ENCODE measurements around the gene TNXB. TPM values are rescaled to one million over a fixed set of nuclear protein-coding genes. Genes with fewer than 3 reads are reported as not detected.

TNXB gene
- total and polyA plus RNA-seq, 3 experiments from 2014 or later = 2.5 to 4.9 TPM; not detected in 1

DNA sequence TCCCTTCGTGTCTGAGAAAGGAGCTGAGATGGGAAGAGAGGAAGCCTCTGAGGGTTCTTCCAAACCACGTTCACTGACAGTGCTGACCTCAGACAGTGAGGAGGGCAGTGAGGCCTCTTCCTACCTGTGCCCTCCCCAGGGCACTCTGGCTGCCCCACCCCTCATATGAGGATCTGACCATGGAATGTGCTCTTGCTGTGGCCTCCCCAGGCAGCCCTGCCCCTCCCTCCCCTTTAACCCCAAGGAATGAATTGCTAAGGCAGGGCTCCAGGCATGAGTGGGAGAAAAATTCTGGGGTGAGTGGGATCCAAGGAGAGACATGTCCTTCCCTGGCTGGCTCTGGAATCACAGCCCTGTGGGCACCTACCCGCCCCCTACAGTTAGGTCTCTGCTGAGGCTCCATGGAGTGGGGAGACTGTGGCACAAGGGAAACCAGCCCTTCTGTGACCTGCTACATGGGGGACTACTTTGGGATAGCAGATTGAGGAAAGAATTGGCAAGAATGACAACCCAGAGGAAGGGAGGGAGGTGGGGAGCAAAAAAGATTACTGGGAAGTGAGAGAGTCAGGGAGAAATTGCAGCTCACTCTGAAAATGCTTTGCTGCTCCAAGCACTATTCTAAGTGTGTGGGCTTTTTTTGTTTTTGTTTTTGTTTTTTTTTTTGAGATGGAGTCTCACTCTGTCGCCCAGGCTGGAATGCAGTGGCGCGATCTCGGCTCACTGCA, 29.4 kb downstream of the TNXB start:
- Histone ChIP-seq H3K4me1 (ENCODE audit: insufficient read depth, low read length) (no peaks in the 10 kb centered on the region), H3K27ac (ENCODE audit: low read depth, low read length) (no peak overlapping the region), H3K27me3 (ENCODE audit: insufficient read depth, low read length, poor library complexity, severe bottlenecking) (no peaks in the 10 kb centered on the region), H3K4me3 (ENCODE audit: low read length) (no peak overlapping the region), H3K36me3 (ENCODE audit: insufficient read depth, low read length) (no peaks in the 10 kb centered on the region), H3K9me3 (ENCODE audit: low read length) (no peaks in the 10 kb centered on the region)
- Mint-ChIP-seq H3K4me3 (no peak overlapping the region), H3K27me3 (peaks cover 6 to 28% of the 10 kb centered on the region in 2 donors), H3K9me3 (no peaks in the 10 kb centered on the region), H3K27ac (no peak overlapping the region), H3K4me1 (no peaks in the 10 kb centered on the region), H3K36me3 (peaks cover 0 to 5% (median 0%) of the 10 kb centered on the region in 3 donors)
- CTCF ChIA-PET = no interaction called here
- no peak for DNase-seq
- POLR2A ChIA-PET = no interaction called here

DNA sequence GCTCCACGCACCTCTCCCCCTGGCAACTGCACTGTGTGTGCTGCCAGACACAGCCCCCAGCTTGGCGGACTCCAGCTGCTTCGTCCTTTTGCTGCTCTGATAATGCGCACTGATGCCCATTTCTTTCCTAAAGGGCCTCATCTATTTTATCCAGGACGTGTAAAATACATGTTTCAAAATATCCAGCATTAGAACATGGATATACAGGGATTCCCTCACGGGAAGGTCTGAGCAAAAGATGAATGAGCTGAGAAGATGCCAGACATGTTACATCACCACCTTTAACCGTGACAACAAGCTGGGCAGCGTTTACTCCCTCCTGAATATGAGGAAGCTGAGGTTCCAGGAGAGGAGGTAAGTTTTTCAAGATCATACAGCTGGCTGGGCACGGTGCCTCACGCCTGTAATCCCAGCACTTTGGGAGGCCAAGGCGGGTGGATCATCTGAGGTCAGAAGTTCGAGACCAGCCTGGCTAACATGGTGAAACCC, 32.8 kb downstream of the TNXB start:
- H3K4me3 ChIP-seq (ENCODE audit: low read length) = no peak overlapping the region
- Mint-ChIP-seq H3K4me3 (no peak overlapping the region), H3K4me1 (no peaks in the 10 kb centered on the region), H3K27ac (peak overlapping the region in 1 of 8 donors; percentile 79), H3K9me3 (no peaks in the 10 kb centered on the region), H3K36me3 (no peaks in the 10 kb centered on the region), H3K27me3 (peaks cover 8 to 17% of the 10 kb centered on the region in 2 donors)
- ChIA-PET CTCF (interaction anchor here (1.4 kb wide), 1 partner anchor 28 kb away, joined by 3 read pairs; no protein-coding TSS in a partner anchor), POLR2A (no interaction called here)
- no peak for DNase-seq
- H3K36me3 ChIP-seq (ENCODE audit: insufficient read depth, low read length) = no peaks in the 10 kb centered on the region
- no peaks in the 10 kb centered on the region for H3K4me1 ChIP-seq (ENCODE audit: insufficient read depth, low read length)
- no peaks in the 10 kb centered on the region for H3K27me3 ChIP-seq (ENCODE audit: insufficient read depth, low read length, poor library complexity, severe bottlenecking)
- H3K9me3 ChIP-seq (ENCODE audit: low read length) = no peaks in the 10 kb centered on the region
- no peak overlapping the region for H3K27ac ChIP-seq (ENCODE audit: low read depth, low read length)

DNA sequence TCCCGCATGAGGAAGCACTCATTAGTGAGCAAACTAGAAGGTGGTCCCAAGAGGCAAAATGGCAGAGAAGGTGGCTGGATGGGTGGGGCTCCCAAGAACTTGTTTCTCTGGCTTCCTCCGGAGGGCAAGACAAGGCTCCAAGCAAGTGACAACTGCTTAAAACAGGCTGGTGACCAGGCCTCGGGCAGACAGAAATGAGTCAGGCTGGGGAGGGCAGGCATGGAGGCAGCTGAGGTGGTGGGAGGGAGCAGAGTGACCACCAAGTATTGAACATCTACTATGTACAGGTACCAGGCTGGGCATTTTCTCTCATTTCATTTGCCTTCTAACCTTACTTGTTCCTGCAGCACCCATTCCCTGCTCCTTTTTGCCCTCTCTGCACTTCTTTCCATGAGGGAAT, 33.4 kb downstream of the TNXB start:
- Mint-ChIP-seq H3K9me3 (no peaks in the 10 kb centered on the region), H3K27me3 (peaks cover 8 to 15% of the 10 kb centered on the region in 2 donors), H3K4me3 (no peak overlapping the region), H3K4me1 (no peaks in the 10 kb centered on the region), H3K27ac (no peak overlapping the region), H3K36me3 (no peaks in the 10 kb centered on the region)
- no peaks in the 10 kb centered on the region for H3K27me3 ChIP-seq (ENCODE audit: insufficient read depth, low read length, poor library complexity, severe bottlenecking)
- CTCF ChIA-PET = no interaction called here
- no peaks in the 10 kb centered on the region for H3K4me1 ChIP-seq (ENCODE audit: insufficient read depth, low read length)
- no peaks in the 10 kb centered on the region for H3K36me3 ChIP-seq (ENCODE audit: insufficient read depth, low read length)
- no peak overlapping the region for H3K4me3 ChIP-seq (ENCODE audit: low read length)
- POLR2A ChIA-PET = no interaction called here
- no peak overlapping the region for H3K27ac ChIP-seq (ENCODE audit: low read depth, low read length)
- no peak for DNase-seq
- H3K9me3 ChIP-seq (ENCODE audit: low read length) = no peaks in the 10 kb centered on the region

DNA sequence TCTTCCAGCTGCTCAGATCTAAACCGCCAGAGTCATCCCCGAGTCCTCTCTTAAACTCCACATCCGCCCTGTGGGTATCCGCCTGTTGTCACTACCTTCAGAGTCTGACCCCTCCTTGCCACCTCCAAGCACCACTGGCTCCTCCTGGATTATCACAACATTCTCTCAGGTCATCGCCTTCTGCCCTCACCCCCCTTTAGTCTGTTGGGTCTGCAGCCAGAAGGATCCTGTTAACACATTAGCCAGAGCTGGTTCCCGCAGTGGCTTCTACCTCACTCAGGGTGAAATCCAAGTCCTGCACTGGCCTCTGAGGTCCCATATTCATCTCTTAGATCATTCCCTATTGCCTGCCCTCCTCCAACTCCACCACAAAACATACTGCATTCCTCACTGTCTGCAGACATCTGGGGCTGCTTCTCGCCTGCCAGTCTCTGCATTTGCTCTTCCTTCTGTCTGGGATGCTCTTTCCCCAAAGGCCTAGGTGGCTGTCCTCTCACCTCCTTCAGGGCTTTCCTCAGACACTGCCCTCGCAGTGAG, 34.1 kb downstream of the TNXB start:
- Histone ChIP-seq H3K4me3 (ENCODE audit: low read length) (no peak overlapping the region), H3K36me3 (ENCODE audit: insufficient read depth, low read length) (no peaks in the 10 kb centered on the region), H3K4me1 (ENCODE audit: insufficient read depth, low read length) (no peaks in the 10 kb centered on the region), H3K27ac (ENCODE audit: low read depth, low read length) (no peak overlapping the region), H3K9me3 (ENCODE audit: low read length) (no peaks in the 10 kb centered on the region), H3K27me3 (ENCODE audit: insufficient read depth, low read length, poor library complexity, severe bottlenecking) (no peaks in the 10 kb centered on the region)
- ChIA-PET CTCF (no interaction called here), POLR2A (no interaction called here)
- no peaks in the 10 kb centered on the region for H3K4me1 Mint-ChIP-seq
- H3K9me3 Mint-ChIP-seq = no peaks in the 10 kb centered on the region
- H3K4me3 Mint-ChIP-seq = no peak overlapping the region
- DNase-seq = no peak
- H3K36me3 Mint-ChIP-seq = no peaks in the 10 kb centered on the region
- H3K27ac Mint-ChIP-seq = no peak overlapping the region
- peaks cover 8 to 15% of the 10 kb centered on the region in 2 donors for H3K27me3 Mint-ChIP-seq

DNA sequence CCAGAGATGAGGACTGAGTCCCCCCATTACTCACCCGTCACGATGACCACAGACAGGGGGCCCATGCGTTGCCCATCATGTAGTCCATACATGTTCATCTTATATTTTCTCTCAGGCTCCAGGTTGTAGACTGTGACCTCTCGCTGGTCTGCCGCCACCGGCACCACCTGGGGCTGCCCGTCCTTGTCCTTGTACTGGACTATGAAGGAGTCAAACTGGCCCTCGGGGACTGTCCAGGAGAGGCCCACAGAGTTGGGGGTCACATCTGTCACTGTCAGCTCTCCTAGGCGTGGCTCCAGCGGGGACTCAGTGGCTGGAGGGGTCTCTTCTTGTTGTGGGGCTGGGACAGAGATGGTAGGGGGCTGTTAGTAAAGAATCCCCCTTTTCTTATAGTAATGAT, 35.5 kb downstream of the TNXB start:
- H3K4me3 Mint-ChIP-seq = no peak overlapping the region
- Histone ChIP-seq H3K36me3 (ENCODE audit: insufficient read depth, low read length) (no peaks in the 10 kb centered on the region), H3K27me3 (ENCODE audit: insufficient read depth, low read length, poor library complexity, severe bottlenecking) (no peaks in the 10 kb centered on the region), H3K4me1 (ENCODE audit: insufficient read depth, low read length) (no peaks in the 10 kb centered on the region), H3K27ac (ENCODE audit: low read depth, low read length) (no peak overlapping the region), H3K4me3 (ENCODE audit: low read length) (no peak overlapping the region), H3K9me3 (ENCODE audit: low read length) (no peaks in the 10 kb centered on the region)
- no peak for DNase-seq
- CTCF ChIA-PET = interaction anchor here (2.1 kb wide), 1 partner anchor 27 kb away, joined by 4 read pairs; no protein-coding TSS in a partner anchor
- no peaks in the 10 kb centered on the region for H3K4me1 Mint-ChIP-seq
- H3K27me3 Mint-ChIP-seq = peaks cover 8 to 15% of the 10 kb centered on the region in 2 donors
- no peak overlapping the region for H3K27ac Mint-ChIP-seq
- H3K36me3 Mint-ChIP-seq = no peaks in the 10 kb centered on the region
- no peaks in the 10 kb centered on the region for H3K9me3 Mint-ChIP-seq
- POLR2A ChIA-PET = no interaction called here

DNA sequence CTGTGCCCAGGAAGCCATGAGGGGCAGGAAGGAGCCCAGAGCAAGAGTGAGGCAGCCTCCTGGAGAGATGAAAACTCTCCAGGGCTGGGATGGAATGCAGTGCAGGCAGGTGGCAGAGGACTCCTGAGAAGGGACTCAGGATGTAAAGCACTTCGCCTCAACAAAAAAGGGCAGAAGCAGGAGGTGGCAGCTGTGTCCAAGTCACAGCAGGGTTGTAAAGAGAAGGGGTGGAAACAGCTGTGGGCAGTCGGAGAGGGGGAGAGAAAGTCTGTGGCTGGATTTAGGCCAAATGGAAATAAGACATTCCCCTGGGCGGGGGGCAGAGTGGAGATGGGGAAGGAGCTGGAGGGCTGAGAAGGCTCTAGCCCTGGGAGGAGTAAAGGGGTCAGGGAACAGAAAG, 36.0 kb downstream of the TNXB start:
- no peak overlapping the region for H3K4me3 Mint-ChIP-seq
- H3K4me1 Mint-ChIP-seq = no peaks in the 10 kb centered on the region
- H3K27ac Mint-ChIP-seq = no peak overlapping the region
- Histone ChIP-seq H3K9me3 (ENCODE audit: low read length) (no peaks in the 10 kb centered on the region), H3K27ac (ENCODE audit: low read depth, low read length) (no peak overlapping the region), H3K4me3 (ENCODE audit: low read length) (no peak overlapping the region), H3K27me3 (ENCODE audit: insufficient read depth, low read length, poor library complexity, severe bottlenecking) (no peaks in the 10 kb centered on the region), H3K4me1 (ENCODE audit: insufficient read depth, low read length) (no peaks in the 10 kb centered on the region), H3K36me3 (ENCODE audit: insufficient read depth, low read length) (no peaks in the 10 kb centered on the region)
- H3K36me3 Mint-ChIP-seq = no peaks in the 10 kb centered on the region
- ChIA-PET POLR2A (no interaction called here), CTCF (interaction anchor here (2.1 kb wide), 1 partner anchor 26 kb away, joined by 4 read pairs; no protein-coding TSS in a partner anchor)
- DNase-seq = no peak
- H3K9me3 Mint-ChIP-seq = no peaks in the 10 kb centered on the region
- H3K27me3 Mint-ChIP-seq = peaks cover 8 to 15% of the 10 kb centered on the region in 2 donors

DNA sequence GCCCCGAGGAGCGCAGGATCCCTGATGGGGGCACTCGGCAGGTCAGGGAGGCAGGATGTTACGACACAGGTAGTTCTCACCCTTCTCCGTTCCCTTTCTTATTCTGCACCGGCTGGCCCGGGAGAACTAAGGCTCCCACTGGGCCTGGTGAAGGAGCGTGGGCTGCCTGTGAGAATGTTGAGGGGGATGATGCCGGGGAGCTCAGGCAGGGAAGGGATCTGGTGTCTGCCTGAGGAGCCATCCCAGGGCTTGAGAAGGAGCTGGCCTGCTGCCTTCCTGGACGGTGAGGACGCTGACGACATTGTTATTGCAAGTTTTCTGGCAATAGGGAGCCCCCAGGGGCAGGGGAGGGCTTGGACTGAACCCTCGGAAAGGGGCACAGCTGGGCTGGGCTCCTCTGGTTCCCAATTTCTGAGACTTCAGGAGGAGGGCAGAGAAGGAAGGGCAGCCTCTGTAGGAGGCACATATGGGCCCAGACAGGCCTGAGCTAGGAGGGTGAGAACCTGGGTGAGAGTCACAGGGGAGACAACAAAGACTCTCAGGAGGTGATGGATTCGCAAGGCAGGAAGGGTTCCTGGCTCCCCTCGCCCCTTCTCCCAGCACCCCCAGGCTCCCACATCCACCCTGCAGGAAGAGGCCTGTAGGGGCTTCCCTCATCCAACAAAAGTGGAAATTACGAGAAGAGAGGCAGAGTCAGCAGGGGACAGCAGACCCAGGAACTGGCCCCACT, 38.2 kb downstream of the TNXB start:
- ChIA-PET CTCF (interaction anchor here (0.6 kb wide), 1 partner anchor 524 kb away, joined by 3 read pairs; the partner anchor contains the start of gene ATP6V1G2), POLR2A (interaction anchor here (0.6 to 0.7 kb wide), 2 partner anchors 75 to 80 kb away, joined by 3 to 5 read pairs; no protein-coding TSS in a partner anchor)
- no peaks in the 10 kb centered on the region for H3K36me3 ChIP-seq (ENCODE audit: insufficient read depth, low read length)
- Mint-ChIP-seq H3K27me3 (peaks cover 8 to 15% of the 10 kb centered on the region in 2 donors), H3K4me3 (no peak overlapping the region), H3K9me3 (no peaks in the 10 kb centered on the region), H3K36me3 (no peaks in the 10 kb centered on the region), H3K27ac (peak overlapping the region in 2 of 8 donors; percentile 72 to 85), H3K4me1 (no peaks in the 10 kb centered on the region)
- no peaks in the 10 kb centered on the region for H3K27me3 ChIP-seq (ENCODE audit: insufficient read depth, low read length, poor library complexity, severe bottlenecking)
- DNase-seq = no peak
- no peaks in the 10 kb centered on the region for H3K9me3 ChIP-seq (ENCODE audit: low read length)
- no peak overlapping the region for H3K27ac ChIP-seq (ENCODE audit: low read depth, low read length)
- no peak overlapping the region for H3K4me3 ChIP-seq (ENCODE audit: low read length)
- no peaks in the 10 kb centered on the region for H3K4me1 ChIP-seq (ENCODE audit: insufficient read depth, low read length)

DNA sequence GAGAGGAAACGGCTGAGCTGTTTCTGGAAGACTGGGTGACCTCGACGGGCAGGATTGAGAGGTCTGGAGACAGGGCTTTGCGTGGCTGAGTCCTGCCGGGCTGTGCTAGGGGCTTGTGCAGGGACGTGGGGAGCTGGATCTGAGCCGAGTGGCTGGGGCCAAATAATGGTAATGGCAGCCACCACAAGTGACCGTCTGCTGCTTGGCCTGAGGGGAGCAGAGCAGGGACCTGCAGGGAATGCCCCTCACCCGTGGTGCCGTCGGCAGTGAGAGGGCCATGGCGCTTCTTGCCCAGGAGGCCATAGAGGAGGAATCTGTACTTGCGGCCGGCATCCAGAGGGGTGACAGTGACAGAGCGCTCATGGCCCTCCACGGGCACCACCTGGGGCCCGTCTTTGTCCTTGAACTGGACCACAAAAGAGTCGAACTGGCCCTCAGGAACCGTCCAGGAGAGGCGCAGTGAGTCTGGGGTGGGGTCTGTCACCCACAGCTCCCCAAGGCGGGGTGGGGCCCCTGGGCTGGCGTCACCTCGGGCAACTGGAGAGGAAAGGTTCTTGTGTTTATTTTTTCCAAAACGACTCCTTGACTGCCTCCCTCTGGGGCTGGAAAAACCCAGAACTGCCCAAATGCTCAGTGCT, 39.1 kb downstream of the TNXB start:
- H3K36me3 Mint-ChIP-seq = no peaks in the 10 kb centered on the region
- H3K27me3 Mint-ChIP-seq = peaks cover 6 to 9% of the 10 kb centered on the region in 2 donors
- Histone ChIP-seq H3K9me3 (ENCODE audit: low read length) (no peaks in the 10 kb centered on the region), H3K36me3 (ENCODE audit: insufficient read depth, low read length) (no peaks in the 10 kb centered on the region), H3K4me1 (ENCODE audit: insufficient read depth, low read length) (no peaks in the 10 kb centered on the region), H3K27me3 (ENCODE audit: insufficient read depth, low read length, poor library complexity, severe bottlenecking) (no peaks in the 10 kb centered on the region), H3K4me3 (ENCODE audit: low read length) (no peak overlapping the region), H3K27ac (ENCODE audit: low read depth, low read length) (no peak overlapping the region)
- DNase-seq = no peak
- no peak overlapping the region for H3K27ac Mint-ChIP-seq
- no peaks in the 10 kb centered on the region for H3K4me1 Mint-ChIP-seq
- H3K9me3 Mint-ChIP-seq = no peaks in the 10 kb centered on the region
- ChIA-PET CTCF (no interaction called here), POLR2A (no interaction called here)
- no peak overlapping the region for H3K4me3 Mint-ChIP-seq

Measured in CD8-positive, alpha-beta memory T cell (primary cell).